ENCODE results near the gene BCAM.

DNA sequence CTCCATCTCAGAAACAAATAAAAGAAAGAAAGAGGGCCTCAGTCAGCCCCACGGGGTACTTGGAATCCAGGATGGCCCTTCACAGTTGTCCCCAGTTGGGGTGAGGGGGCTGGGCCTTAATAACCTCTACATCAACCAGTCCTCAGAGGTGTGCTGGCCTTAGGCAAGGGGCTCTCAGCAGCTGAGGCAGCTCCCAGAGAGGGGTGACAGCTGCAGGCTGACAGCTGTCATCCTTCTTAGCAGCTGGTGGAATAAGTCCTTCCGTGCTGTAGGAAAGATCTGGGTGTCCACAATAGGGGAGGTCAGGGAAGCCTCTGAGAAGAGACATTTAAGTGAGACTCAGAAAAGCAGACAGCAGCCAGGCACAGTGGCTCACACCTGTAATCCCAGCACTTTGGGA is 7.4 kb downstream of the BCAM start:
- TF ChIP-seq CTCF (IDR thresholded peaks at IDR 0.05) (no peak), EP300 (IDR thresholded peaks at IDR 0.05) (no peak)
